ENCODE results near the gene RTL10. TPM values are rescaled to one million over a fixed set of nuclear protein-coding genes. Genes with fewer than 3 reads are reported as not detected.

The RTL10 gene
- polyA plus RNA-seq = 1 to 10 TPM; 1.5 to 8.1 (median 4.5) TPM

GRCh38 chr22:19854778-19855503 lies at the start of gene RTL10, which contains the start of gene GNB1L:
Gene RTL10, minus strand, starts transcription at chr22:19854874. Its CDS starts 2,613 bp downstream, at chr22:19852261.
Gene GNB1L, minus strand, starts transcription at chr22:19854874. Its CDS starts 33,519 bp downstream, at chr22:19821355.
- Mint-ChIP-seq H3K9me3 (no peaks in the 10 kb centered on the region), H3K36me3 (no peaks in the 10 kb centered on the region), H3K4me1 (peaks cover 26 to 31% of the 10 kb centered on the region in 2 donors)

GRCh38 chr22:19904174-19904856 lies 49.6 kb upstream of the RTL10 start:
- H3K27me3 Mint-ChIP-seq (ENCODE audit: low read depth in 3 of 3) = no peaks in the 10 kb centered on the region
- no peak for DNase-seq
- no peak overlapping the region for H3K4me3 Mint-ChIP-seq
- H3K4me1 Mint-ChIP-seq = no peaks in the 10 kb centered on the region
- H3K9me3 Mint-ChIP-seq = no peaks in the 10 kb centered on the region
- peaks cover 0 to 12% (median 4%) of the 10 kb centered on the region in 3 donors for H3K36me3 Mint-ChIP-seq
- H3K27ac Mint-ChIP-seq = no peak overlapping the region

More at GRCh38 chr22:19854778-19855503, at the start of gene RTL10, which contains the start of gene GNB1L:
- peaks cover 0 to 3% (median 0%) of the 10 kb centered on the region in 3 donors for H3K27me3 Mint-ChIP-seq (ENCODE audit: low read depth in 3 of 3)
- peak; percentile 94 to 96 (median 95) for DNase-seq
- H3K4me3 Mint-ChIP-seq = peak within 1 kb of the TSS; percentile 86 to 92 (median 90)
- H3K27ac Mint-ChIP-seq = peak within 1 kb of the TSS; percentile 83 to 93 (median 90)

DNA sequence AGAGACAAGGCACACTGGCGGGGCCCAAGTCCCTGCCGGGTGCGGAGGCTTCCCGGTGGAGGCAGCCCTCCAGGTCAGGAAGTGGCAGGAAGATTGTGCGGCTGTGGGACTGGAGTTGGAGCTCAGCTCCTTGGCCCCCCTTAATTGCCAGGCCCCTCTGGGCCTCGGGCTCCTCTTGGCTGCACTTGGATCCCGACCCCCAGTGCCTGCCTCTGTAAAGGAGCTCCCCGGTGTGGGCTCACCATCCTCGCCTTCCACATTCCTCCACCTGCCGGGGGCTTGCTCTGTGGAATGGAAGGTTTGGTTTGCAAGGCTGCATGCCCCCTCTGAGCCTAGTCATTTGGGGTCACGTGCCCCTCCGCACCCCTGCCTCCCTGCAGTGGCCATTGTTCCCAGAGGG lies 48.8 kb upstream of the RTL10 start:
- no peaks in the 10 kb centered on the region for H3K9me3 Mint-ChIP-seq
- no peak overlapping the region for H3K4me3 Mint-ChIP-seq
- no peaks in the 10 kb centered on the region for H3K4me1 Mint-ChIP-seq
- no peak overlapping the region for H3K27ac Mint-ChIP-seq
- no peak for DNase-seq
- H3K27me3 Mint-ChIP-seq (ENCODE audit: low read depth in 3 of 3) = no peaks in the 10 kb centered on the region
- peaks cover 0 to 12% (median 4%) of the 10 kb centered on the region in 3 donors for H3K36me3 Mint-ChIP-seq

GRCh38 chr22:19903031-19903430 lies 48.4 kb upstream of the RTL10 start:
- Mint-ChIP-seq H3K4me1 (no peaks in the 10 kb centered on the region), H3K36me3 (peaks cover 0 to 12% (median 4%) of the 10 kb centered on the region in 3 donors), H3K27me3 (ENCODE audit: low read depth in 3 of 3) (no peaks in the 10 kb centered on the region), H3K4me3 (no peak overlapping the region), H3K9me3 (no peaks in the 10 kb centered on the region), H3K27ac (no peak overlapping the region)
- no peak for DNase-seq

- H3K4me3 Mint-ChIP-seq = no peak overlapping the region
- H3K27ac Mint-ChIP-seq = no peak overlapping the region
- H3K27me3 Mint-ChIP-seq (ENCODE audit: low read depth in 3 of 3) = no peaks in the 10 kb centered on the region
- no peaks in the 10 kb centered on the region for H3K9me3 Mint-ChIP-seq
- DNase-seq = no peak
- no peaks in the 10 kb centered on the region for H3K4me1 Mint-ChIP-seq
- peaks cover 0 to 12% (median 4%) of the 10 kb centered on the region in 3 donors for H3K36me3 Mint-ChIP-seq
Observed at GRCh38 chr22:19902245-19902715, 47.6 kb upstream of the RTL10 start.

DNA sequence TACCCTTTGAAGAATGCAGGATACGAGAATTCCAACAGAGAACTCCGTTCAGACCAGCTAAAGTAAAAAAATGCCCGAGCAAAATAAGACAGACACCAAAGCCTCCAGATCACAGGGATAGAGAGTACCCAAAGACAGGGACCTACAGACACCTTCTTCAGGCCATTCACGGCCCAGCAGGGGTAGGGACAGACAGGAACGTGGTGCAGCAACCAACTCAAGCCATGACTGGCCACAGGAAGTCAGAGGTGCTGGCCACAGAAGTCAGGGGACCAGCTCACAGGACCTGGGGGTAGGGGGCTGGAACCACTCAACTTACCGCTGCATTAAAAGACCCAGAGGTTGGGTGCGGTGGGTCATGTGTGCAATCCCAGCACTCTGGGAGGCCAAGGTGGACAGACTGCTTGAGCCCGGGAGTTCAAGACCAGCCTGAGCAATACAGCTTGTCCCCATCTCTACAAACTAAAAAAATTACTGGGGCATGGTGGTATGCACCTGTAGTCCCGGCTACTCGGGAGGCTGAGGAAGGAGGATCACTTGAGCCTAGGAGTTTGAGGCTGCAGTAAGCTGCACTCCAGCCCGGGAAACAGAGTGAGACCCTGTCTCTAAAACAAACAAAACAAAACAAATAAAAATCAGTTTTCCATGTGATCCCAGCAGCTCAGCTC lies 47.0 kb upstream of the RTL10 start:
- H3K36me3 Mint-ChIP-seq = peaks cover 0 to 11% (median 4%) of the 10 kb centered on the region in 3 donors
- H3K9me3 Mint-ChIP-seq = no peaks in the 10 kb centered on the region
- H3K27ac Mint-ChIP-seq = no peak overlapping the region
- DNase-seq = no peak
- no peaks in the 10 kb centered on the region for H3K4me1 Mint-ChIP-seq
- no peak overlapping the region for H3K4me3 Mint-ChIP-seq
- H3K27me3 Mint-ChIP-seq (ENCODE audit: low read depth in 3 of 3) = no peaks in the 10 kb centered on the region

GRCh38 chr22:19900707-19901436 lies 46.2 kb upstream of the RTL10 start:
- H3K27ac Mint-ChIP-seq = no peak overlapping the region
- H3K36me3 Mint-ChIP-seq = peaks cover 0 to 5% (median 1%) of the 10 kb centered on the region in 3 donors
- no peaks in the 10 kb centered on the region for H3K27me3 Mint-ChIP-seq (ENCODE audit: low read depth in 3 of 3)

DNA sequence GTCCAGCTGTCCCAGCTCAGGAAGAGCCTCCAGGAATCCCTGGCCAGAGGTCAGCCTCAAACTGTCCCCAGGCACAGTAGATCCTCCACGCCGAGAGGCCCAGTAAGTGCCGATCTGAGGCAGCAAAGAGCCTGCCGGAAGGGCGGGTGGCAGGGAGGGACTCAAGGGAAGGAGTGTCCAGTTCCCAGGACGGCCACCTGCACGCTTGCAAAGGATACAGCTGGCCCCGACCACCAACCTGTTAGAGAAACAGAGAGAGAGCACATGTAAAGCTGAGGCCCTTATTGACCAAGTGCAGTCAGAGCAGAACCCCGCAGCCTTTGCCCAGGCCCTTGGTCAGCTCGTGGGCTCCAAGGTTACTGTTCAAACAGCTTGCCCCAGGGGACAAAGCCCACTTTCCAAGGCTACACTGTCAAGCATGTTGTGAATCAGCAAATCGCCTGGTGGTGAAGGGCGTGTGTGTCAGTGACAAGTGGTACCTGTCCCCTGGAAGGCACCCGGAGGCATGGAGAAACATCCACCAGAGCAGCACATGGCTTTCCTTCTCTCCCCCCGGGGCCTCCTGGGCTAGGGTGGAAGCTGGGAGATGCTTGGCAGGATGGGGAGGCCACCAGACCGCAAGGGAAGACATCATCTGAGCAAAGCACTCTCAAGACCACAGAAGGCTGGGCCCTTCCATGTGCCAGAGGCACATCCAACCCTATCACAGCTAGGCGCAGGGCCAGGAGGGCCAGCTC lies 44.3 kb upstream of the RTL10 start:
- Mint-ChIP-seq H3K27ac (peak overlapping the region in 1 of 6 donors; percentile 4), H3K4me1 (no peaks in the 10 kb centered on the region), H3K9me3 (no peaks in the 10 kb centered on the region), H3K4me3 (no peak overlapping the region), H3K36me3 (peaks cover 4 to 8% (median 5%) of the 10 kb centered on the region in 3 donors), H3K27me3 (ENCODE audit: low read depth in 3 of 3) (peaks cover 0 to 1% (median 0%) of the 10 kb centered on the region in 3 donors)
- no peak for DNase-seq

More at GRCh38 chr22:19900707-19901436, 46.2 kb upstream of the RTL10 start:
- H3K4me1 Mint-ChIP-seq = no peaks in the 10 kb centered on the region
- DNase-seq = no peak
- no peak overlapping the region for H3K4me3 Mint-ChIP-seq
- no peaks in the 10 kb centered on the region for H3K9me3 Mint-ChIP-seq

- no peak overlapping the region for H3K4me3 Mint-ChIP-seq
Observed at GRCh38 chr22:19898145-19898544, 43.5 kb upstream of the RTL10 start.

DNA sequence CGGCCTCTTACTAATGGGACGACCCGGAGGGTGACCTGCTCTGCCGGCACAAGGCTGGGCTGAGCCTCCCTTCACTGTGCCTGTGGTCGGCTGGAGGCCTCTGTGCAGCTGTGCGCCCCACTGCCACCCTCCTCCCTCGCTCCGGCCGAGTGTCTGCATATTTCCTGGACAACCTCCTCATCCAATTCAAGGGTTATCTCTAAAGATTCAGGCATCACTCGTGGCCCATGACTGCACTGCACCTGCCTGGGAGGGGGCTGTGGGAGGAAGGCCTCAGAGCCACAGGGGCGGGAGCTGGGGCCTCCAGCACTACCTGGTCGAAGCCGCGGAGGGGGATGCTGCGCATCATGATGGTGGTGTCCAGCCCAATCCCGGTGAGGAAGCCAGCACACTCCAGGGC lies 43.1 kb upstream of the RTL10 start:
- Mint-ChIP-seq H3K27ac (no peak overlapping the region), H3K4me3 (no peak overlapping the region), H3K27me3 (ENCODE audit: low read depth in 3 of 3) (peaks cover 0 to 2% (median 0%) of the 10 kb centered on the region in 3 donors), H3K4me1 (peaks cover 0 to 2% of the 10 kb centered on the region in 2 donors), H3K36me3 (peaks cover 7 to 12% (median 8%) of the 10 kb centered on the region in 3 donors), H3K9me3 (no peaks in the 10 kb centered on the region)
- no peak for DNase-seq

More at GRCh38 chr22:19898145-19898544, 43.5 kb upstream of the RTL10 start:
- no peaks in the 10 kb centered on the region for H3K4me1 Mint-ChIP-seq
- peaks cover 0 to 1% (median 0%) of the 10 kb centered on the region in 3 donors for H3K27me3 Mint-ChIP-seq (ENCODE audit: low read depth in 3 of 3)
- no peaks in the 10 kb centered on the region for H3K9me3 Mint-ChIP-seq
- peaks cover 7 to 12% (median 8%) of the 10 kb centered on the region in 3 donors for H3K36me3 Mint-ChIP-seq
- no peak overlapping the region for H3K27ac Mint-ChIP-seq
- no peak for DNase-seq

GRCh38 chr22:19896665-19897355 lies 42.1 kb upstream of the RTL10 start:
- H3K4me1 Mint-ChIP-seq = peaks cover 4 to 10% of the 10 kb centered on the region in 2 donors
- no peaks in the 10 kb centered on the region for H3K9me3 Mint-ChIP-seq
- peaks cover 0 to 2% (median 0%) of the 10 kb centered on the region in 3 donors for H3K27me3 Mint-ChIP-seq (ENCODE audit: low read depth in 3 of 3)
- DNase-seq = no peak
- H3K36me3 Mint-ChIP-seq = peaks cover 7 to 12% (median 8%) of the 10 kb centered on the region in 3 donors
- H3K27ac Mint-ChIP-seq = no peak overlapping the region
- H3K4me3 Mint-ChIP-seq = no peak overlapping the region

GRCh38 chr22:19895160-19895849 lies 40.6 kb upstream of the RTL10 start:
- DNase-seq = no peak
- Mint-ChIP-seq H3K36me3 (peaks cover 7 to 8% (median 8%) of the 10 kb centered on the region in 3 donors), H3K27ac (no peak overlapping the region), H3K4me3 (no peak overlapping the region), H3K27me3 (ENCODE audit: low read depth in 3 of 3) (peaks cover 0 to 2% (median 0%) of the 10 kb centered on the region in 3 donors), H3K9me3 (no peaks in the 10 kb centered on the region), H3K4me1 (peaks cover 11 to 17% of the 10 kb centered on the region in 2 donors)

Data from immature natural killer cell (primary cell).